Body of pancreas (tissue), 4 donors: ENCODE measurements around the gene CNTD1. TPM values are rescaled to one million over a fixed set of nuclear protein-coding genes. Genes with fewer than 3 reads are reported as not detected.
"Not testable (repeated sequence)": the region's sequence is repeated elsewhere in the genome, so short reads cannot be mapped to it uniquely, and the experiment has no call there.

Experiments
- ATAC-seq: fragments of 150-250 bp; one replicate; pipeline ENCODE4 v1.9.1; 2016
- DNase-seq, 4 donors: peaks; one replicate each; pipeline ENCODE4 v3.0.0-alpha.2; 2019
- H3K27ac ChIP-seq, 4 donors: fragments of 200-600 bp; sonication (generic); 1 replicate in 3 of 4; 2 replicates in 1 of 4; pipeline versions ENCODE4 v1.5.1 to v1.6.1; 2016 to 2019; ENCODE audit warnings: mild to moderate bottlenecking in 1 of 4, mixed read lengths in 1 of 4, moderate library complexity in 1 of 4
- H3K27me3 ChIP-seq, 2 donors: fragments of 200-600 bp; sonication (generic); one replicate each; pipeline ENCODE4 v1.6.0; 2016; ENCODE audit warnings: mild to moderate bottlenecking in 1 of 2
- H3K36me3 ChIP-seq, 2 donors: fragments of 200-600 bp; sonication (generic); replicated peaks in 1 of 2; 2 replicates each; pipeline ENCODE4 v1.5.1; 2016; ENCODE audit warnings: low read depth in 2 of 2; ENCODE audit not compliant: insufficient read depth in 1 of 2
- H3K4me1 ChIP-seq: fragments of 200-600 bp; sonication (generic); one replicate; pipeline ENCODE4 v1.6.0; 2016
- H3K4me3 ChIP-seq, 2 donors: fragments of 200-600 bp; sonication (generic); 1 replicate in 1 of 2; 2 replicates in 1 of 2; pipeline ENCODE4 v1.5.1; 2016 to 2019
- H3K9me3 ChIP-seq, 3 donors: fragments of 200-600 bp; sonication (generic); 1 replicate in 2 of 3; 2 replicates in 1 of 3; pipeline ENCODE4 v1.5.1; 2016
- POLR2A ChIP-seq, 3 donors: fragments of 450-650 bp; IDR thresholded peaks; one replicate each; pipeline ENCODE4 v1.6.1; 2016; ENCODE audit warnings: antibody characterized with exemption in 3 of 3, mild to moderate bottlenecking in 2 of 3
- WGBS, 2 donors: methylation state at CpG; one replicate each; pipeline ENCODE4 v1.1.5; 2017; 5-methylcytosine and 5-hydroxymethylcytosine counted together
- intact Hi-C: fragments of 100-400 bp; cut with DNase I; formaldehyde crosslinking; loops from one replicate; pipeline ENCODE4 v1.15.1; 2023
- total RNA-seq, 2 donors: library from RNA; depleted of rRNA; stranded (reverse); fragments of >200 nt; gene quantifications; one replicate each; pipeline ENCODE4 v1.1.0, GENCODE V29; 2016
- TF ChIP-seq, protein P1 (sequence below), 7 experiments: fragments of 450-650 bp in 4 of 7; fragments of 200-600 bp in 3 of 7; sonication (generic) in 3 of 7; IDR thresholded peaks; one replicate each; pipeline ENCODE4 v1.5.1; 2016 to 2019; ENCODE audit warnings: antibody characterized with exemption in 7 of 7

CNTD1 gene
- total RNA-seq, 2 donors from 2014 or later: not detected

DNA sequence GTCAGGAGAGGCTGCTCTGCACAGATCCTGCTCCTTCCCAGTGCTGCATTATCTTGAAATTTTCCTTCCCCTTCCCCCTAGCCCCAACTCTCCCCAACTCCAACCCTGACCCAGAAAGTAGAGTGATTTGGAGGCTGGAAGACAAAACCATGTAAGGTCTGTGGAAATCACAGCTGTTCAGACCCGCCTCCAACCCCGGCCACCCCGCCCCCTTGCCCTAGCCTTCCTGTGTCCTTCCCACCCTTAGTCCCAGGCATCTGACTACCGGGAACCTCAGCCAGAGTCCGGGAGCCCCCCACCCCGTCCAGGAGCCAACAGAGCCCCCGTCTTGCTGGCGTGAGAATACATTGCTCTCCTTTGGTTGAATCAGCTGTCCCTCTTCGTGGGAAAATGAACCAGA, 52.3 kb downstream of the CNTD1 start, which contains the start of gene AOC3:
Gene AOC3 (plus strand): TSS at position 246 of the 400 bp plus-strand sequence. CDS start 145 bp downstream, at position 391.
- DNase-seq (peak in 1 of 4 donors; percentile 26), ATAC-seq (peak; percentile 53)
- Histone ChIP-seq H3K27me3 (no peaks in the 10 kb centered on the region), H3K4me3 (no peak within 1 kb of the TSS), H3K4me1 (peaks cover 14% of the 10 kb centered on the region), H3K9me3 (no peaks in the 10 kb centered on the region), H3K27ac (no peak within 1 kb of the TSS), H3K36me3 (no peaks in the 10 kb centered on the region)
- 40 to 43% methylated on average over 5 to 9 of the region's 9 CpGs for WGBS, 2 donors
- TF ChIP-seq POLR2A (IDR thresholded peaks at IDR 0.05): no peak
- TF ChIP-seq, protein P1, sequence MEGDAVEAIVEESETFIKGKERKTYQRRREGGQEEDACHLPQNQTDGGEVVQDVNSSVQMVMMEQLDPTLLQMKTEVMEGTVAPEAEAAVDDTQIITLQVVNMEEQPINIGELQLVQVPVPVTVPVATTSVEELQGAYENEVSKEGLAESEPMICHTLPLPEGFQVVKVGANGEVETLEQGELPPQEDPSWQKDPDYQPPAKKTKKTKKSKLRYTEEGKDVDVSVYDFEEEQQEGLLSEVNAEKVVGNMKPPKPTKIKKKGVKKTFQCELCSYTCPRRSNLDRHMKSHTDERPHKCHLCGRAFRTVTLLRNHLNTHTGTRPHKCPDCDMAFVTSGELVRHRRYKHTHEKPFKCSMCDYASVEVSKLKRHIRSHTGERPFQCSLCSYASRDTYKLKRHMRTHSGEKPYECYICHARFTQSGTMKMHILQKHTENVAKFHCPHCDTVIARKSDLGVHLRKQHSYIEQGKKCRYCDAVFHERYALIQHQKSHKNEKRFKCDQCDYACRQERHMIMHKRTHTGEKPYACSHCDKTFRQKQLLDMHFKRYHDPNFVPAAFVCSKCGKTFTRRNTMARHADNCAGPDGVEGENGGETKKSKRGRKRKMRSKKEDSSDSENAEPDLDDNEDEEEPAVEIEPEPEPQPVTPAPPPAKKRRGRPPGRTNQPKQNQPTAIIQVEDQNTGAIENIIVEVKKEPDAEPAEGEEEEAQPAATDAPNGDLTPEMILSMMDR (IDR thresholded peaks at IDR 0.05): no peak
- intact Hi-C loops: no loop called here

DNA sequence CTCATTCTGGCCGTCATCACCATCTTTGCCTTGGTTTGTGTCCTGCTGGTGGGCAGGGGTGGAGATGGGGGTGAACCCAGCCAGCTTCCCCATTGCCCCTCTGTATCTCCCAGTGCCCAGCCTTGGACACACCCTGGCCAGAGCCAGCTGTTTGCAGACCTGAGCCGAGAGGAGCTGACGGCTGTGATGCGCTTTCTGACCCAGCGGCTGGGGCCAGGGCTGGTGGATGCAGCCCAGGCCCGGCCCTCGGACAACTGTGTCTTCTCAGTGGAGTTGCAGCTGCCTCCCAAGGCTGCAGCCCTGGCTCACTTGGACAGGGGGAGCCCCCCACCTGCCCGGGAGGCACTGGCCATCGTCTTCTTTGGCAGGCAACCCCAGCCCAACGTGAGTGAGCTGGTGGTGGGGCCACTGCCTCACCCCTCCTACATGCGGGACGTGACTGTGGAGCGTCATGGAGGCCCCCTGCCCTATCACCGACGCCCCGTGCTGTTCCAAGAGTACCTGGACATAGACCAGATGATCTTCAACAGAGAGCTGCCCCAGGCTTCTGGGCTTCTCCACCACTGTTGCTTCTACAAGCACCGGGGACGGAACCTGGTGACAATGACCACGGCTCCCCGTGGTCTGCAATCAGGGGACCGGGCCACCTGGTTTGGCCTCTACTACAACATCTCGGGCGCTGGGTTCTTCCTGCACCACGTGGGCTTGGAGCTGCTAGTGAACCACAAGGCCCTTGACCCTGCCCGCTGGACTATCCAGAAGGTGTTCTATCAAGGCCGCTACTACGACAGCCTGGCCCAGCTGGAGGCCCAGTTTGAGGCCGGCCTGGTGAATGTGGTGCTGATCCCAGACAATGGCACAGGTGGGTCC, 52.9 kb downstream of the CNTD1 start:
- DNase-seq, H3K9me3 ChIP-seq, H3K27ac ChIP-seq, intact Hi-C loops, H3K4me3 ChIP-seq, H3K27me3 ChIP-seq, ATAC-seq, H3K36me3 ChIP-seq: not testable (repeated sequence)
- 60 to 81% methylated on average over 1 to 4 of the region's 28 CpGs for WGBS, 2 donors
- H3K4me1 ChIP-seq: peaks cover 12% of the 10 kb centered on the region

DNA sequence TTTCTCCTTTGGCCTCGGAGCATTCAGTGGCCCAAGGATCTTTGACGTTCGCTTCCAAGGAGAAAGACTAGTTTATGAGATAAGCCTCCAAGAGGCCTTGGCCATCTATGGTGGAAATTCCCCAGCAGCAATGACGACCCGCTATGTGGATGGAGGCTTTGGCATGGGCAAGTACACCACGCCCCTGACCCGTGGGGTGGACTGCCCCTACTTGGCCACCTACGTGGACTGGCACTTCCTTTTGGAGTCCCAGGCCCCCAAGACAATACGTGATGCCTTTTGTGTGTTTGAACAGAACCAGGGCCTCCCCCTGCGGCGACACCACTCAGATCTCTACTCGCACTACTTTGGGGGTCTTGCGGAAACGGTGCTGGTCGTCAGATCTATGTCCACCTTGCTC, 53.7 kb downstream of the CNTD1 start:
- ATAC-seq: no peak
- WGBS, 2 donors: 77 to 86% methylated on average over 9 to 15 of the region's 15 CpGs
- Histone ChIP-seq H3K9me3 (no peaks in the 10 kb centered on the region), H3K4me3 (no peak overlapping the region), H3K36me3 (no peaks in the 10 kb centered on the region), H3K27ac (no peak overlapping the region), H3K27me3 (no peaks in the 10 kb centered on the region), H3K4me1 (peaks cover 9% of the 10 kb centered on the region)
- intact Hi-C loops: no loop called here
- DNase-seq: no peak
- TF ChIP-seq, protein P1 (IDR thresholded peaks at IDR 0.05): no peak
- TF ChIP-seq POLR2A (IDR thresholded peaks at IDR 0.05): no peak

DNA sequence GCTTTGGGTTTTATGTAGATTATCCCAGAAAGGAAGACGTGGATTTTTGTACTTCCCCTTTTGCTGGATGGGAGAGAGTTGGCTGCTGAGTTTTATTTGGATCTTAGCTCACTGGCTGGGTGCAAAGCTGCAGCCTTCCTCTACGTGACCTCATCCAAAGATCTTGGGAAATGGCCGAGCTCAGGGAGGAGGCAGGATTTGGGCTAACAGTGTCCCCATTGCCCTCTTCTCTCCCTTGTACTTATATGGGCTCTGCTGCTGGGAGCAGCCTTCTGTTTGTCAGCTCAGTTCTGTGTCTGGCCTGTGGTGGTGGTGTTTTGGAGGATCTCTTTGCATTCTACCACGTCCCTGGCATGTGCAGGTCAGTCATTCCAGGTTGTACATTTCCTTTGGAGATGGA, 54.3 kb downstream of the CNTD1 start:
- no peak for TF ChIP-seq POLR2A (IDR thresholded peaks at IDR 0.05)
- TF ChIP-seq, protein P1 (IDR thresholded peaks at IDR 0.05): no peak
- WGBS, 2 donors: 50 to 62% methylated on average over 4 of the region's 4 CpGs
- H3K27ac ChIP-seq: no peak overlapping the region
- intact Hi-C loops: no loop called here
- H3K36me3 ChIP-seq: no peaks in the 10 kb centered on the region
- DNase-seq: no peak
- no peaks in the 10 kb centered on the region for H3K27me3 ChIP-seq
- H3K4me1 ChIP-seq: peaks cover 9% of the 10 kb centered on the region
- no peak for ATAC-seq
- no peak overlapping the region for H3K4me3 ChIP-seq
- no peaks in the 10 kb centered on the region for H3K9me3 ChIP-seq

DNA sequence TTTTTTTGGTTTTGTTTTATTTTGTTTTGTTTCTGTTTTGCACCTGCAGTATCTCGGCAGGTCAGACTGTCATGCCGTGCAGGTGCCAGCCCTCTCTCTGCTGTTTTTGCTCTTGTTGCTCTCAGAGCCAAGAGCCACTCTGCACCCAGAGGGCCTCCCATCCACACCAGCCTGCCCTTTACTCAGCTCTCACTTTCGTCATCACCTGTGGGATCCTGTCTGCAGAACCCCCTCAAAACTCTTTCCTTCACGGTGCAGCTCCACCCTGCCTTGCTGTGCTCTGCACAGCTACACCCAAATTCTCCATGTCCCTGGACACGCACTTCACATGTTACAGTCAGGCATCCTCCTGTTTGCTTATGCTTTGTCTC, 54.9 kb downstream of the CNTD1 start:
- Histone ChIP-seq H3K27ac (no peak overlapping the region), H3K27me3 (no peaks in the 10 kb centered on the region), H3K9me3 (no peaks in the 10 kb centered on the region), H3K36me3 (no peaks in the 10 kb centered on the region), H3K4me1 (peaks cover 9% of the 10 kb centered on the region), H3K4me3 (no peak overlapping the region)
- ATAC-seq (no peak), DNase-seq (no peak)
- intact Hi-C loops: no loop called here
- 77 to 84% methylated on average over 5 of the region's 5 CpGs for WGBS, 2 donors
- no peak for TF ChIP-seq POLR2A (IDR thresholded peaks at IDR 0.05)
- TF ChIP-seq, protein P1 (IDR thresholded peaks at IDR 0.05): no peak
